Urinary bladder (tissue), 4 donors: Measurements from ENCODE around the gene KAT8. TPM values are rescaled to one million over a fixed set of nuclear protein-coding genes. Genes with fewer than 3 reads are reported as not detected.

Experiments used
- DNase-seq: peaks from one replicate; pipeline ENCODE4 v3.0.0-alpha.2; 2015; ENCODE audit errors: extremely low spot score
- H3K27ac ChIP-seq: one replicate; pipeline ENCODE4 v1.5.1; 2013; ENCODE audit warnings: low read depth, mild to moderate bottlenecking, moderate library complexity
- H3K36me3 ChIP-seq: one replicate; pipeline ENCODE4 v1.6.1; 2013; ENCODE audit warnings: mild to moderate bottlenecking, moderate library complexity; ENCODE audit not compliant: insufficient read depth
- H3K4me1 ChIP-seq: one replicate; pipeline ENCODE4 v1.6.1; 2013; ENCODE audit warnings: mild to moderate bottlenecking, moderate library complexity; ENCODE audit not compliant: insufficient read depth
- H3K4me3 ChIP-seq: one replicate; pipeline ENCODE4 v1.5.1; 2013; ENCODE audit warnings: low read depth, low read length
- WGBS: extraction: QIAGEN DNeasy Blood & Tissue Kit; methylation state at CpG from one replicate; pipeline ENCODE4 v1.1.7; 2013; 5-methylcytosine and 5-hydroxymethylcytosine counted together
- polyA plus RNA-seq: library from polyadenylated mRNA; stranded (reverse); fragments of 200-250 nt; gene quantifications from one replicate; pipeline ENCODE4 v1.2.3, GENCODE V29; 2013
- total RNA-seq: library from RNA; depleted of rRNA; stranded (reverse); fragments of >200 nt; gene quantifications from one replicate; pipeline ENCODE4 v1.2.3, GENCODE V29; 2014
- donor health status: healthy with polysubstance abuse.
- donor health status: healthy.

KAT8 gene
- total and polyA plus RNA-seq, 2 donors = 41.2 to 64.5 TPM

DNA sequence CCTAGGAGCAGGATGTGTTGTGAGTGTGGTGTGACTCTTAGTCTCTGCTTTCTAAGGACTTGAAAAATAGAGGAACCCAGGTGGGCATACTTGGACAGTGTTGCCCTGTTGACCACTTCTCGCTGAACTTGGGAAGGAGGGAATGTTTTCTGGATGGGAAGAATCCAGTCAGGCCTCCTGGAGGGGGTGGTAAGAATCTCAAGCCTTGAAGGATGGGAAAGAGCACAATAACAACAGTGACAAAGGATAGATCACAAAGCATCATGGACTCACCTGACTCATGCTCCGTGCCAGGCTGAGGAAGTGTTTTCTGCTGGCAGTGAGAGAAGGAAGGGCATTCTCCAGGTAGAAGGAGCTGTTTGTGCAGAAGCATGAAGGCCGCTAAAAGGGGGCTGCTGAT lies 8.4 kb downstream of the KAT8 start:
- H3K36me3 ChIP-seq = no peaks in the 10 kb centered on the region
- H3K4me3 ChIP-seq = no peak overlapping the region
- DNase-seq = no peak
- no peaks in the 10 kb centered on the region for H3K4me1 ChIP-seq
- H3K27ac ChIP-seq = no peak overlapping the region
- WGBS = 96% methylated on average over 3 of the region's 3 CpGs

DNA sequence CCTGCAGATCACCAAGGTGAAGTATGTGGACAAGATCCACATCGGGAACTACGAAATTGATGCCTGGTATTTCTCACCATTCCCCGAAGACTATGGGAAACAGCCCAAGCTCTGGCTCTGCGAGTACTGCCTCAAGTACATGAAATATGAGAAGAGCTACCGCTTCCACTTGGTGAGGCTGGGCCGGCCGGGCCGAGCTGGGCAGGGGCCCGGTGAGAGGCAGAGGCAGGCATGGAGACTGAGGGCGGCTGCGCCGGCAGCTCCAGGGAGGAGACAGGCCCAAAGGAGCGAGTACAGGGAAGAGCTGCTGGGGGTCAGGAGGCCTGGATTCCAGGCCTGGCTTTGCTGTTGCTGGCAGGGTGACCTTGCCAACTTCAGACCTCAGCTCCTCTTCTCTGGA lies 9.7 kb downstream of the KAT8 start:
- Histone ChIP-seq H3K36me3 (no peaks in the 10 kb centered on the region), H3K27ac (no peak overlapping the region)

DNA sequence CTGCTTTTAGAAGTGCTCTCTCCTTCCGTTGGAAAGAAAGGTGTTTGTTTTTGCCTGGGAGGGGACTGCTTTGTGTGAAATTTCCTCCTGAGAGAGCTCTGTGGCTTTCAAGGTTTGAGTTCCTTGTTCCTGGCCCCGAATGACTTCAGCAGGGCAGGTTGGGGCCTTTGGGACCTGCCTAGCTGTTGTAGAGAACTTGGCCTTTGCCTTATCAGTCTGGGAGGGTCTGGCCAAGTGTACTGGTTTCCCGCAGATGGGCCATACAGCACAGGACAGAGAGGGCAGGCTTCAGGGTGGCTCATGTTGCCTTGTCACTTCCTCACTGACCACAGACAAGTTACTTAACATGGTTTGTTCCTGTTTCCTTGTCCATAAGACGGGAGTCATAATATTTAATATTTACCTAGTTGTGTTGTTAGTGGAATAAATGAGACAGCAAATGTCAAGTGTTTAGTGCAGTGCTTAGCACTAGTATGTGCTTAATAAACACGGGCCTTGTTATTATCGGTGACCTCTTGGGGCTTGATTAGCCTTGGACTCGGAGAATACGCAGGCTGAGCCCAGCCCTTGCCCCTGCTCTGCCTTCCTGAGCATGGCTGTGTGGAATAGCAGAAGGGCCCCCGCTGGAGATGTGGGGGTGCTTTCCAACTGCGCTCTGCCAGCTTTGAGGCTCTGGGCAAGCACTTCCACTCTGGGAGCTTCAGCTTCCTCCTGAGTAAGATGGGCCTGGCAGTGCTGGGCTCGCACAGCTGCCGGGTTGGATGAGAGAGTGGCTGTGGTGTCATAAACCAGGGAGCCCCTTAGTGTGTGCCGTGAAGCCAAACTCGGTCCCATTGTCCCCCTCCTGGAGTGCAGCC lies 11.5 kb downstream of the KAT8 start:
- WGBS = 74% methylated on average over 14 of the region's 14 CpGs
- H3K27ac ChIP-seq = no peak overlapping the region
- DNase-seq = no peak
- H3K4me3 ChIP-seq = no peak overlapping the region
- H3K4me1 ChIP-seq = no peaks in the 10 kb centered on the region
- no peaks in the 10 kb centered on the region for H3K36me3 ChIP-seq

More for the DNA sequence above, 9.7 kb downstream of the KAT8 start:
- no peak overlapping the region for H3K4me3 ChIP-seq
- no peak for DNase-seq
- WGBS = 92% methylated on average over 13 of the region's 13 CpGs
- no peaks in the 10 kb centered on the region for H3K4me1 ChIP-seq

DNA sequence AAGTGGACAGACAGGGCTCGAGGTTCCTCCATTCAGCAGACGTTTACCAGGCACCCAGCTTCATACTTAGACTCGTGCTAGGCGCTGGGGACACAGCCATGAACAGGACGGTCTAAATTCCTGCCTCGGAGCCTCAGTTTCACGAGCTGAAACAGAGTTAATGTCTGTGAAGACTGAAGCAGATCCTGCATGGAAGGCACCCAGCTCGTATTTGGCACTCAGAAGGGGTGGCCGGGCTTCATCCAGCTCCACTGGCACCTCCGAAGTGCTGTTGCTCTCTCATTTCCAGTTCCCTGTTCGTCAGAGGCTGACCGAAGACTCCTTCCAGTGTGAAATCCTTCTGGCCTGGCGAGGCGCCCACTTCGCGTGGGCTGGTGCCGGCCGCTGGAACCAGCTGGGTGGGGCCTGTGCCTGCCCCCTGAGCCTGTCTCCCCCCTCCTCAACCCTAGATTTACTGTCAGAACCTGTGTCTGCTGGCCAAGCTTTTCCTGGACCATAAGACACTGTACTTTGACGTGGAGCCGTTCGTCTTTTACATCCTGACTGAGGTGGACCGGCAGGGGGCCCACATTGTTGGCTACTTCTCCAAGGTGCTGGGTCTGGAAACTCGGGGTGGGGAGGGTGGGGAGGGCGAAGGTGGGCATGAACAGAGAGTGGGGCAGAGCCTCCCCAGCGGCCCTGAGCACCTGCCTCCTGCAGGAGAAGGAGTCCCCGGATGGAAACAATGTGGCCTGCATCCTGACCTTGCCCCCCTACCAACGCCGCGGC lies 12.3 kb downstream of the KAT8 start:
- 66% methylated on average over 29 of the region's 29 CpGs for WGBS
- no peaks in the 10 kb centered on the region for H3K4me1 ChIP-seq
- DNase-seq = no peak
- H3K36me3 ChIP-seq = no peaks in the 10 kb centered on the region
- no peak overlapping the region for H3K4me3 ChIP-seq
- H3K27ac ChIP-seq = no peak overlapping the region

- Histone ChIP-seq H3K4me1 (no peaks in the 10 kb centered on the region), H3K36me3 (no peaks in the 10 kb centered on the region), H3K27ac (no peak overlapping the region), H3K4me3 (no peak overlapping the region)
- 84% methylated on average over 10 of the region's 10 CpGs for WGBS
- no peak for DNase-seq
These were observed 12.9 kb downstream of the KAT8 start for GRCh38 chr16:31130336-31130891.

DNA sequence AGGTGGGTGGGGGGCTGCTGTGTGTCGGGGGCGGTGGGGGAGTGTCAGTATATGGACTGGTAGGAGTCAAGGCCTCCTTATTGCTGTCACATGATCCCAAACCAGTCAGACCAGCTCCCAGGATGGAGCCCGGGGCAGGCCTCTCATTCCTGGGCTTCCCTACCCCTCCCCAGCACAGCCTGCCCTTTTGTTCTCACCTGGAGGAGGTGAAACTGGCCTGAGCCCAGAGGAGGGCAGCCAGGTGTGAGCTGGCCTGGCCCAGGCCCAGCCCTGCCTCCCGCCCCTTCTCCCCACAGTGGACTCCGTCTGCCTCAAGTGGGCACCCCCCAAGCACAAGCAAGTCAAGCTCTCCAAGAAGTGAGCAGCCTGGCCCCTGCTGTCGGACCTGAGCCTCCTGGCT lies 13.4 kb downstream of the KAT8 start:
- no peak for DNase-seq
- Histone ChIP-seq H3K27ac (no peak overlapping the region), H3K4me1 (no peaks in the 10 kb centered on the region), H3K36me3 (no peaks in the 10 kb centered on the region), H3K4me3 (no peak overlapping the region)
- 67% methylated on average over 6 of the region's 6 CpGs for WGBS

- DNase-seq = no peak
- WGBS = 91% methylated on average over 11 of the region's 11 CpGs
- H3K4me3 ChIP-seq = no peak overlapping the region
- H3K27ac ChIP-seq = no peak overlapping the region
- H3K4me1 ChIP-seq = no peaks in the 10 kb centered on the region
- H3K36me3 ChIP-seq = no peaks in the 10 kb centered on the region
These were observed 14.0 kb downstream of the KAT8 start for GRCh38 chr16:31131416-31131815.

DNA sequence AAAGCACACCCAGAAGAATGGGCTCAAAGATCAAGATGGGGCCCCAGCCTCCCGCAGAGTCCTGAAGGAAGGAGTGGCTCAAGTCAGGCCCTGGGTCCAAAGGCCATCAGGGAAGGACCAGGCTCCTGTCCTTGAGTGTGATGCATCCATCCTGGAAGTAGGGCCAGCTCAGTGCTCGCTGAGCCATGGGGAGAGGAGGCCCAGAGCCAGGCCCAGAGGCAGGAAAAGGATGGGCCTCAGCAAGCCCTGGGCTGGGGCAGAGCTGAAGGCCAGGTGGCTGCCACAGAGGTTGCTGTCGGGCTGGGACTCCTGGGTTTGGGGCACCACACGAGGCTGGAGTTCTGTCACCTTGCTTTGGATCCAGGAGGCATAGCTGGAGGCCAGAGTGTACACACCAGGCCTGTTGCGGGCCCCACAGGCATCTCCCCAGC lies 14.4 kb downstream of the KAT8 start:
- WGBS = 87% methylated on average over 5 of the region's 5 CpGs
- Histone ChIP-seq H3K27ac (no peak overlapping the region), H3K4me1 (no peaks in the 10 kb centered on the region), H3K4me3 (no peak overlapping the region), H3K36me3 (no peaks in the 10 kb centered on the region)
- no peak for DNase-seq

DNA sequence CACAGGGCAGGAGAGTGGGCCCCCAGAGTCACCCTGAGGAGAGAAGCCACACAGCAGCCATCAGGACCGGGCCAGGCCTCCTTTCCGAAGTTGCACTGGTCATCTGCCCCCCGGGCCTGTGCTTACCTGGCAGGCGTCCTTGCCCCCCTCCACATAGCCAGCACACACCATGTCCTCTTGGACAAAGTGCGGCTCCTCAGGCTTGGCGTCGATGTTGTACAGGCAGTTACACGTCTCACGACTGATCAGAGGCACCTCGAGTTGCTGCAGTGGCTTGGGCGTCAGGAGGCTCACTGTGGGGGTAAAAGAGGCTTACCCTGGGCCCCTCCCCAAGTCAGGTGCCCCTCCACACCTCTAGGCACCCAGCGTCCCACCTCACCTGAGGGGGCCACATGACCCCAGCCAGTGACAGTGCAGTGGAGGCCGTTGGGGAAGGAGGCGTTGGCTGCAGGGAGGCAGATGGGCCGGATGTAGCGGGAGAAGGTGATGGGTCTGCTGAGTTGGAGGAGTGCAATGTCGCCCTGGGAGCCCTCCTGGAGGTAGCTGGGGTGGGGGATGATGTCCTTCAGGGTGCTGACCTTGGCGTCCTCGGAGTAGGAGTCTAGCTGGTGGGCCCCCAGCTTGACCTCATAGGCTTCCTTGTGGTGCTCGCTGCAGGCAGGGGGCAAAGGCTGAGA lies 15.0 kb downstream of the KAT8 start:
- 85% methylated on average over 20 of the region's 20 CpGs for WGBS
- no peak for DNase-seq
- Histone ChIP-seq H3K4me1 (no peaks in the 10 kb centered on the region), H3K4me3 (no peak overlapping the region), H3K27ac (no peak overlapping the region), H3K36me3 (no peaks in the 10 kb centered on the region)

DNA sequence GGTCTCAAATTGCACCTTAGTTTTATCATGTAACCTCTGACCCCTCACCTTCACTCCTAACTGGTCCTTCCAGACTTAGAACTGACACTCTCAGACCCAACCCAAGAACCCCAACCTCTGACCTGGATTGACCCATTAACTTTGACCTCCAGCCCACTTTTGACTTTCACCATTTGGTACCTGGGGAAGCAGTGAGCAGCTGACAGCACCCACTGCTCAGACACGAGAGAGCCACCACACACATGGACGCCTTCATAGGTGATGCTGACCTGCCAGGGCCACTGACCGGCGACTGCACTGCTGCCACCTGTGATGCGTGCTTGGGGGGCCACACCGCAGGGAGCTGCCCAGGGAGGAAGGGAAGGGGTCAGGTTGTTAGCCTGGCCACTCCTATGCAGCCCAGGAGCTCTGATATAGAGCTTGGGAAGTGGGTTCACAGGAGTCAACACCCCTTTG lies 15.6 kb downstream of the KAT8 start:
- H3K4me1 ChIP-seq = no peaks in the 10 kb centered on the region
- H3K36me3 ChIP-seq = no peaks in the 10 kb centered on the region
- no peak for DNase-seq
- no peak overlapping the region for H3K27ac ChIP-seq
- H3K4me3 ChIP-seq = no peak overlapping the region
- 88% methylated on average over 6 of the region's 6 CpGs for WGBS

DNA sequence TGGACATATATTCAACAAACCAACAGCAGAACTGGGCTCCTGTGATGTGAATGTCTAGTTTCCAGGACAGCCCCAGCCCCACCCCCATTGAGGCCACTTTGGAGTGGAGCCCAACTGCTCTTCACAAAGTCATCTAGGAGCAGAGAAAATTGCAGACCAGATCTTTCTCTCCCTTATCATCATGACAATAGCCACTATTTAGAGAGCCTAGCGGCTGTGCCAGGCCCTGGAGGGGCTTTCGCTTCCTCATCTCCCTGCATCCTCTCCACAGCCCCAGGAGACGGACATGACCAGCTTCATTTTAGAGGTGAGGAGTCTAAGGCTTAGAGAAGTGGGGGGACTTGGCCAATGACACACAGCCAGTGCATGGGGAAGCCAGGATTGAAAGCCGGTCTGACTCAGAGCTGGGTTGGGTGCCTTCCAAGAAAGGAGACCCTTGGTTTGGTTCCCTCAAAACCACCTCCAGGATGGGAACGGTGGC lies 16.7 kb downstream of the KAT8 start:
- no peak overlapping the region for H3K27ac ChIP-seq
- WGBS = 27% methylated on average over 5 of the region's 5 CpGs
- DNase-seq = no peak
- H3K4me3 ChIP-seq = no peak overlapping the region
- H3K36me3 ChIP-seq = no peaks in the 10 kb centered on the region
- no peaks in the 10 kb centered on the region for H3K4me1 ChIP-seq

DNA sequence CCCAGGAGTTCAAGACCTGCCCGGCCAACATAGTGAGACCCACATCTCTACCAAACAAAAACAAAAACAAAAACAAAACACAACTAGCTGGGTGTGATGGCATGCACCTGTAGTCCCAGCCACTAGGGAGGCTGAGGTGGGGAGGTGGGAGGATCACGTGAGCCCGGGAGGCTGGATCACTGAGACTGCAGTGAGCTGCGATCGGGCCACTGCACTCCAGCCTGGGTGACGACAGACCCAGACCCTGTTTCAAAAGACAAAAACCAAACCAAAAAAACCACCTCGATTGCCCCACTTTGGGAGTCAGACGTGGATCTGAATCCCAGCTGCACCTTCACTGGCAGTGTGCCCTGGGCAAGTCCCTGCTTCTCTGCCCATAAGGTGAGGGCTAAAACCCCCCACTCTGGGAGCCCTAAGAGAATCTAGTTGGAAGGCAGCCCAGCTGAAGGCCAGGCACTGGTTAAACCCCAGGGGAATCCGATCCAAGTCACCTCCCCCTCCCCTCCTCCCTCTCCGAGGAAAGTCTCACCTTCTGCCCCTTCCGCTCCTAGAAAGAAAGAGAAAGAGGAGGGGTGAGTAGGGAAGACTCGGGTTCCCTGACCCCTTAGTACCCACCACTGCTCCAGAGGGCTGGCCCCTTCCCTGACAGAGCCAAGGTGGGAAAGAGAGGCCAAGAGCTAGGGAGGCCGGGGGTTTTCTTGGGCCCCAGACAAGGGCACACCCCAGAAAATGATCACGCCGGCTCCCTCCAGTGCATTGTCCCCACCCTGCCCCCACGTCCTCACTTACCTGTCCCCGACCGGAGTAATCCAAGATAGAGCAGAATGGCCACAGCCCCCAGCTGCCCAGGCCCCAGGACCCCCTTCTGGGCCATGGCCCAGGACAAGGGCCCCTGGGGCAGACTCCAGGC lies 17.4 kb downstream of the KAT8 start:
- WGBS = 16% methylated on average over 18 of the region's 18 CpGs
- Histone ChIP-seq H3K36me3 (no peaks in the 10 kb centered on the region), H3K4me3 (no peak overlapping the region), H3K4me1 (no peaks in the 10 kb centered on the region), H3K27ac (no peak overlapping the region)
- no peak for DNase-seq
